ENCODE results near the gene ITGAE. TPM values are rescaled to one million over a fixed set of nuclear protein-coding genes. Genes with fewer than 3 reads are reported as not detected.

The ITGAE gene, protein sequence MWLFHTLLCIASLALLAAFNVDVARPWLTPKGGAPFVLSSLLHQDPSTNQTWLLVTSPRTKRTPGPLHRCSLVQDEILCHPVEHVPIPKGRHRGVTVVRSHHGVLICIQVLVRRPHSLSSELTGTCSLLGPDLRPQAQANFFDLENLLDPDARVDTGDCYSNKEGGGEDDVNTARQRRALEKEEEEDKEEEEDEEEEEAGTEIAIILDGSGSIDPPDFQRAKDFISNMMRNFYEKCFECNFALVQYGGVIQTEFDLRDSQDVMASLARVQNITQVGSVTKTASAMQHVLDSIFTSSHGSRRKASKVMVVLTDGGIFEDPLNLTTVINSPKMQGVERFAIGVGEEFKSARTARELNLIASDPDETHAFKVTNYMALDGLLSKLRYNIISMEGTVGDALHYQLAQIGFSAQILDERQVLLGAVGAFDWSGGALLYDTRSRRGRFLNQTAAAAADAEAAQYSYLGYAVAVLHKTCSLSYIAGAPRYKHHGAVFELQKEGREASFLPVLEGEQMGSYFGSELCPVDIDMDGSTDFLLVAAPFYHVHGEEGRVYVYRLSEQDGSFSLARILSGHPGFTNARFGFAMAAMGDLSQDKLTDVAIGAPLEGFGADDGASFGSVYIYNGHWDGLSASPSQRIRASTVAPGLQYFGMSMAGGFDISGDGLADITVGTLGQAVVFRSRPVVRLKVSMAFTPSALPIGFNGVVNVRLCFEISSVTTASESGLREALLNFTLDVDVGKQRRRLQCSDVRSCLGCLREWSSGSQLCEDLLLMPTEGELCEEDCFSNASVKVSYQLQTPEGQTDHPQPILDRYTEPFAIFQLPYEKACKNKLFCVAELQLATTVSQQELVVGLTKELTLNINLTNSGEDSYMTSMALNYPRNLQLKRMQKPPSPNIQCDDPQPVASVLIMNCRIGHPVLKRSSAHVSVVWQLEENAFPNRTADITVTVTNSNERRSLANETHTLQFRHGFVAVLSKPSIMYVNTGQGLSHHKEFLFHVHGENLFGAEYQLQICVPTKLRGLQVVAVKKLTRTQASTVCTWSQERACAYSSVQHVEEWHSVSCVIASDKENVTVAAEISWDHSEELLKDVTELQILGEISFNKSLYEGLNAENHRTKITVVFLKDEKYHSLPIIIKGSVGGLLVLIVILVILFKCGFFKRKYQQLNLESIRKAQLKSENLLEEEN
- total RNA-seq: 16.5 TPM
- 46.3 TPM for polyA plus RNA-seq (ENCODE audit: insufficient read depth, low read depth, low replicate concordance)
- long read RNA-seq, donor 1, transcript ITGAE-207 (4 exons, 672 nt): major isoform, 26 of 33 reads
- long read RNA-seq, donor 1, partial matches to known transcripts: 5 of 33 reads
- long read RNA-seq, donor 1, other reads (novel, unspliced or antisense): 0 of 33 reads
- long read RNA-seq, donor 2, transcript ITGAE-207 (4 exons, 672 nt): major isoform, 17 of 23 reads
- long read RNA-seq, donor 2, partial matches to known transcripts: 0 of 23 reads
- long read RNA-seq, donor 2, other reads (novel, unspliced or antisense): 0 of 23 reads
- long read RNA-seq, donor 3, transcript ITGAE-207 (4 exons, 672 nt): major isoform, 26 of 39 reads
- long read RNA-seq, donor 3, partial matches to known transcripts: 5 of 39 reads
- long read RNA-seq, donor 3, other reads (novel, unspliced or antisense): 0 of 39 reads
- long read RNA-seq, donor 4, transcript ITGAE-207 (4 exons, 672 nt): major isoform, 22 of 25 reads
- long read RNA-seq, donor 4, partial matches to known transcripts: 0 of 25 reads
- long read RNA-seq, donor 4, other reads (novel, unspliced or antisense): 0 of 25 reads
- long read RNA-seq, donor 5, partial matches to known transcripts: 0 of 1 reads
- long read RNA-seq, donor 5, other reads (novel, unspliced or antisense): 0 of 1 reads
- long read RNA-seq, donor 6, transcript ITGAE-207 (4 exons, 672 nt): major isoform, 65 of 70 reads
- long read RNA-seq, donor 6, partial matches to known transcripts: 0 of 70 reads
- long read RNA-seq, donor 6, other reads (novel, unspliced or antisense): 0 of 70 reads
- long read RNA-seq, donor 7, transcript ITGAE-207 (4 exons, 672 nt): major isoform, 10 of 11 reads
- long read RNA-seq, donor 7, partial matches to known transcripts: 1 of 11 reads
- long read RNA-seq, donor 7, other reads (novel, unspliced or antisense): 0 of 11 reads
- long read RNA-seq, donor 8, transcript ITGAE-207 (4 exons, 672 nt): major isoform, 24 of 27 reads
- long read RNA-seq, donor 8, partial matches to known transcripts: 0 of 27 reads
- long read RNA-seq, donor 8, other reads (novel, unspliced or antisense): 0 of 27 reads
- long read RNA-seq, donor 9, transcript ITGAE-207 (4 exons, 672 nt): major isoform, 22 of 25 reads
- long read RNA-seq, donor 9, partial matches to known transcripts: 0 of 25 reads
- long read RNA-seq, donor 9, other reads (novel, unspliced or antisense): 0 of 25 reads
- long read RNA-seq, donor 10, transcript ITGAE-207 (4 exons, 672 nt): major isoform, 28 of 56 reads
- long read RNA-seq, donor 10, partial matches to known transcripts: 21 of 56 reads
- long read RNA-seq, donor 10, other reads (novel, unspliced or antisense): 0 of 56 reads

DNA sequence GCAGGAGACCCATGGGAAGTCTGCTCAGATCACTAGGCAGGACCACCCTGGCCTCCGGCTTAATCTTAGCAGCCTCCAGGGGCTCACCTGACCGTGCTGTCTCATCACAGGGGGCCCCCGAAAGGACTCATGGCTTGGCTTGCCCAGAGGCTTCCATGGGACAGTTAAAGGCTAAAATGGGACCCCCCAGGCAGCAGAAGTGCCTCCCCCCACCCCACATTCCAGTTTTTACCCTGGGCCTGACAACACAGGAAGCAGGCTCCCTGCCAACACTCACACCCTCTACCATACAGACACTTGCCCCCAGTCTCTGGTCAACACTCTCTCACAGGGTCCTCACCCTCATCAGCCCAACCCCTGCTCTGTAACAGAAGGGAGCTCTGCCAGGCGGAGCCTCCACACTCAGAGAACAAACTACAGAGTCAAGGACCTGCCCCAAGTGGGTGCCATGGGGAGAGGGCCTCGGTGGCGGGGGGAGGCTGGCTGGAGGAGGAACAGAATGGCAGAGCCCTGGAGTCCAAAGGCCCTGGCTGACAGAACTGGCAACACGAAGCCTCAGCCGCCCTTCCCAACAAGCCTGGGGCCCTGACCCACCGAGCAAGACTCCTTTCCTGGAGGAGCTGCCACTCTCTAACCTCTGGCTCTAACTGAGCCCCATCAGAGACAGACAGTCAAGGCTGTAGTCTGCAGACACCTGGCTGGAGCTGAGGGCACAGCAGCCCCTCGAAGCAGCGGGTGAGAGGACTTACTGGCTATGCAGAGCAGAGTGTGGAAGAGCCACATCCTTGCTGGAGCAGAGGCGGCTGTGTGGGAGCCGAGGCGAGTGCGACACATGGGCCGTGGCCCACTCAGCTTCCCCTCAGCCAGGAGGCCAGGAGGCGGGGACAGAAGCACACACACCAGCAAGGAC is at the start of gene ITGAE:
Gene ITGAE, minus strand, starts transcription at position 827 of the 910 bp plus-strand sequence. Its CDS starts 44 bp downstream, at position 783.
- H3K9ac ChIP-seq (ENCODE audit: low read length in 3 of 3): no peak within 1 kb of the TSS
- H3K27me3 ChIP-seq (ENCODE audit: control insufficient read depth, insufficient read depth, low read length): no peaks in the 10 kb centered on the region
- intact Hi-C loops (cut with DNase I): no loop called here
- H3K4me1 ChIP-seq (ENCODE audit: control insufficient read depth in 2 of 3, insufficient read depth in 2 of 3, low read depth in 1 of 3, low read length in 3 of 3): peaks cover 0 to 3% (median 0%) of the 10 kb centered on the region in 3 donors
- H3K27ac ChIP-seq (ENCODE audit: low read depth in 2 of 2, low read length in 2 of 2): no peak within 1 kb of the TSS
- no peak within 1 kb of the TSS for H3K4me3 ChIP-seq (ENCODE audit: low read length in 3 of 3)
- FAIRE-seq (no peak), DNase-seq (no peak)
- no peaks in the 10 kb centered on the region for H3K36me3 ChIP-seq (ENCODE audit: control insufficient read depth in 2 of 3, insufficient read depth in 3 of 3, low read length in 3 of 3)
- TF ChIP-seq, protein P1, sequence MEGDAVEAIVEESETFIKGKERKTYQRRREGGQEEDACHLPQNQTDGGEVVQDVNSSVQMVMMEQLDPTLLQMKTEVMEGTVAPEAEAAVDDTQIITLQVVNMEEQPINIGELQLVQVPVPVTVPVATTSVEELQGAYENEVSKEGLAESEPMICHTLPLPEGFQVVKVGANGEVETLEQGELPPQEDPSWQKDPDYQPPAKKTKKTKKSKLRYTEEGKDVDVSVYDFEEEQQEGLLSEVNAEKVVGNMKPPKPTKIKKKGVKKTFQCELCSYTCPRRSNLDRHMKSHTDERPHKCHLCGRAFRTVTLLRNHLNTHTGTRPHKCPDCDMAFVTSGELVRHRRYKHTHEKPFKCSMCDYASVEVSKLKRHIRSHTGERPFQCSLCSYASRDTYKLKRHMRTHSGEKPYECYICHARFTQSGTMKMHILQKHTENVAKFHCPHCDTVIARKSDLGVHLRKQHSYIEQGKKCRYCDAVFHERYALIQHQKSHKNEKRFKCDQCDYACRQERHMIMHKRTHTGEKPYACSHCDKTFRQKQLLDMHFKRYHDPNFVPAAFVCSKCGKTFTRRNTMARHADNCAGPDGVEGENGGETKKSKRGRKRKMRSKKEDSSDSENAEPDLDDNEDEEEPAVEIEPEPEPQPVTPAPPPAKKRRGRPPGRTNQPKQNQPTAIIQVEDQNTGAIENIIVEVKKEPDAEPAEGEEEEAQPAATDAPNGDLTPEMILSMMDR (IDR thresholded peaks at IDR 0.05; ENCODE audit: borderline replicate concordance, extremely low read depth, insufficient read depth): no peak
- no peaks in the 10 kb centered on the region for H3K9me3 ChIP-seq (ENCODE audit: control insufficient read depth in 2 of 3, insufficient read depth in 1 of 3, low read length in 3 of 3)

DNA sequence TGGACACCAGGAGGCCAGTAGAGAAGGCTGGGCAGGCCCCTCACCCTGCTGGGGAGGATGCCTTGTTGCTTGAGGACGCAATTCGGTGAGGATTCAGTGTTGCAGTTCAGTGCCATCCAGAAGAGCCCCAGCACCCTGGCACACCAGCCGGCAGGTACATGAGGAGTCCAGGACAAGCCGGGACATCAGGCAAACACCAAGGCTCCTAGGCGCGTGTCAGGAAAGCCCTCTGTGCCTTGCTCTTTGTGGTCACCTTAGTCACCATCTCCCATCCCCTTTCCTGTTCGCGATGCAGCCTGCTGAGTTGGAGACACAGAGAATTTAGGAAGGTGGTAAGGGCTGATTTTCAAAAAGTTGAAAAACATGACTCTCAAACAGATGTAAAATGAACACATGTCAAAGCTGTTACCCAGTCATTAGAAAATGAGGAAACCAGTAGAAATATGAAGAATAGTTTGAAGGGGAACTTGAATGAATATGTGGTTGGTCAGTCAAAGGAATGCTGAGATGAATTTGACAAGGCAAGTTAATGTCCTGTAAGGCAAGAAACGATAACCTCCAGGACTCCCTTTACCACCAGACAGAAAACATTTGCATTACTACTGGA is 47.3 kb upstream of the ITGAE start:
- DNase-seq: no peak
- Histone ChIP-seq H3K36me3 (ENCODE audit: control insufficient read depth in 2 of 3, insufficient read depth in 3 of 3, low read length in 3 of 3) (no peaks in the 10 kb centered on the region), H3K9me3 (ENCODE audit: control insufficient read depth in 2 of 3, insufficient read depth in 1 of 3, low read length in 3 of 3) (no peaks in the 10 kb centered on the region), H3K4me1 (ENCODE audit: control insufficient read depth in 2 of 3, insufficient read depth in 2 of 3, low read depth in 1 of 3, low read length in 3 of 3) (no peaks in the 10 kb centered on the region), H3K27ac (ENCODE audit: low read depth in 2 of 2, low read length in 2 of 2) (no peak overlapping the region), H3K4me3 (ENCODE audit: low read length in 3 of 3) (no peak overlapping the region), H3K9ac (ENCODE audit: low read length in 3 of 3) (no peak overlapping the region), H3K27me3 (ENCODE audit: control insufficient read depth, insufficient read depth, low read length) (no peaks in the 10 kb centered on the region)
- no peak for FAIRE-seq
- TF ChIP-seq, protein P1 (IDR thresholded peaks at IDR 0.05; ENCODE audit: borderline replicate concordance, extremely low read depth, insufficient read depth): no peak
- intact Hi-C loops (cut with DNase I): loop anchor here (10.0 kb wide), 1 partner anchor 114 kb away; no protein-coding TSS in a partner anchor

Measured in kidney (tissue), 22 donors.